Anterior cingulate cortex (tissue), 58 donors: ENCODE data around the gene MGRN1.

Experiments
- DNase-seq, 58 donors: peaks; one replicate each; lab custom pipeline; 2025; lab: John Stamatoyannopoulos, UW

Gene MGRN1

GRCh38 chr16:4693956-4694641, 69.5 kb downstream of the MGRN1 start:
- DNase-seq: peak in 7 of 58 donors; percentile 33 to 63 (median 43)

GRCh38 chr16:4694642-4695451, 70.2 kb downstream of the MGRN1 start:
- peak in 32 of 58 donors; percentile 13 to 68 (median 32) for DNase-seq

GRCh38 chr16:4695473-4696171, 71.0 kb downstream of the MGRN1 start:
- no peak for DNase-seq

GRCh38 chr16:4696172-4696904, 71.7 kb downstream of the MGRN1 start:
- peak in 2 of 58 donors; percentile 16 to 32 for DNase-seq

- no peak for DNase-seq
Measured at GRCh38 chr16:4696905-4697847, 72.5 kb downstream of the MGRN1 start.

GRCh38 chr16:4697848-4698291, 73.2 kb downstream of the MGRN1 start:
- DNase-seq: no peak

- no peak for DNase-seq
Measured at GRCh38 chr16:4698321-4699045, 73.9 kb downstream of the MGRN1 start.

GRCh38 chr16:4699046-4699556, 74.5 kb downstream of the MGRN1 start:
- no peak for DNase-seq

- DNase-seq: no peak
Measured at GRCh38 chr16:4700380-4700996, 75.9 kb downstream of the MGRN1 start.

GRCh38 chr16:4700997-4701743, 76.5 kb downstream of the MGRN1 start:
- DNase-seq: peak in 5 of 58 donors; percentile 11 to 40 (median 33)

GRCh38 chr16:4701791-4702465, 77.3 kb downstream of the MGRN1 start:
- no peak for DNase-seq

- DNase-seq: no peak
Measured at GRCh38 chr16:4702466-4702808, 77.8 kb downstream of the MGRN1 start.

GRCh38 chr16:4703906-4704305, 79.3 kb downstream of the MGRN1 start:
- no peak for DNase-seq

GRCh38 chr16:4704491-4704890, 79.9 kb downstream of the MGRN1 start:
- DNase-seq: no peak

- DNase-seq: no peak
Measured at GRCh38 chr16:4704913-4705312, 80.3 kb downstream of the MGRN1 start.

GRCh38 chr16:4706871-4707270, 82.2 kb downstream of the MGRN1 start:
- DNase-seq: peak in 15 of 58 donors; percentile 17 to 79 (median 45)

- no peak for DNase-seq
Measured at GRCh38 chr16:4709481-4709880, 84.9 kb downstream of the MGRN1 start.
